T-helper 1 cell treated with Interleukin-12 subunit alpha and Interleukin-12 subunit beta and Interleukin-4 antibody, amounts not matched to agents 30 ng/mL and 1 ng/mL, for 36 hours (primary cell): ENCODE measurements around the gene RGL1. TPM values are rescaled to one million over a fixed set of nuclear protein-coding genes. Genes with fewer than 3 reads are reported as not detected.

ENCODE experiments used
- intact Hi-C: fragments of 100-400 bp; cut with micrococcal nuclease; formaldehyde crosslinking; loops from one replicate; pipeline ENCODE4 v1.15.1; 2024
- total RNA-seq: library from RNA; stranded (reverse); gene quantifications from 2 replicates; pipeline ENCODE4 v1.2.3, GENCODE V29; 2022

Gene RGL1
- total RNA-seq, 1 donor from 2014 or later = 5.4 TPM

- intact Hi-C loops = no loop called here
Observed at GRCh38 chr1:183863852-183864251, 58.9 kb downstream of the RGL1 start.

DNA sequence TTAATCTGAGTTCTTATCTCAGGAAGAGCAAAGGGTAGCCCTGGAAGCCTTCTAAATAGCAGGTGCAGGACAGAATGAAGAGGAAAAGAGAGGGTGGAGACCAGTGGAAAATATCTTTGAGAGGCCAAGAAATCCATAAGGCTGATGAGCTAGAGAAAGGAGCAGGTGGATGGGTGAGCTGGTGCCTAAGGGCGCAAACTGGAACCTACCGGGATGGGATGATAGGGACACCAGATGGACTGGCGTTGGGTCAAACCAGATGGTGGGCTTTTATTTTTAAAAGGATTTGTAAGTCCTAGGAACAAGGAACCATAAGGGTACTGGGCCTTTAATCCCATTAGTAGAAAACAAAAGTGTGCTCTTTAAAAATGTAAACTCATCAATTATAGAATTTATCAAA lies 59.7 kb downstream of the RGL1 start:
- intact Hi-C loops = no loop called here

DNA sequence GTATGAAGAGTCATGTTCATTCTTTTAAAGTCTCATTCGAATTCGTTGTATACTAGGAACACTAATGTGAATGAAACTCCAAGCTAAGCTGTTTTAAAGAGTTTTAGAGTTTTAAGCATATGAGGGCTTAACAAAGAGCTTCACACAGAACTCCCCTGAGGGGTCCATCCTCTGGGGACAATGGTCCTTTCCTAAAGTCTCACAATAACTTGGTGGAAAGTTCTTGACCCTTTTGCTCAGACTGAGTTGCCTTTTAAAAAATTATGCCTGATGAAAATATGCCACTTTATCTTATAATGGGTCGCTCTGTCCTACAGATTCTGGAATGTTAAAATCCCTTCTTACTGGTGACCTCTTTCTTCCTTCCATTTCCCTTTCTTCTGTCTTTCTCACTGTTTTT lies 64.3 kb downstream of the RGL1 start:
- intact Hi-C loops = no loop called here

DNA sequence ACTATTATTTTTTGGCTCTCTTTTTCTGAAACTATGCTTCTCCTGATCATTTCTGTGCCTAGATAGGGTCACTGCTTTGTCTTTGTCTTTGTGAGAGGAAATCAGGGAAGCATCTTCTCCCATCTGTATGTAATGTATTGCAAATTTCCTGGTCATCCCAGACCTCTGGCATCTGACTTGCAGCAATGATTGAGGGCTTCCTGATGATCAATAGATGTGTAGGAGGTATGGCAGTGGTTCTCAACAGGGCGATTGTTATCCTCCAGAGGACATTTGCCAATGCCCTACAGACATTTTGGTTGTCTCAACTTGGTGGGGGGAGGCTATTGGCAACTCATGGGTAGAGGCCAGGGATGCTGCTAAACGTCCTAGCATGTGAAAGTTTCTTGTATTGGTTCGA lies 64.7 kb downstream of the RGL1 start:
- intact Hi-C loops = no loop called here

GRCh38 chr1:183870351-183871077 lies 65.6 kb downstream of the RGL1 start:
- intact Hi-C loops = no loop called here

DNA sequence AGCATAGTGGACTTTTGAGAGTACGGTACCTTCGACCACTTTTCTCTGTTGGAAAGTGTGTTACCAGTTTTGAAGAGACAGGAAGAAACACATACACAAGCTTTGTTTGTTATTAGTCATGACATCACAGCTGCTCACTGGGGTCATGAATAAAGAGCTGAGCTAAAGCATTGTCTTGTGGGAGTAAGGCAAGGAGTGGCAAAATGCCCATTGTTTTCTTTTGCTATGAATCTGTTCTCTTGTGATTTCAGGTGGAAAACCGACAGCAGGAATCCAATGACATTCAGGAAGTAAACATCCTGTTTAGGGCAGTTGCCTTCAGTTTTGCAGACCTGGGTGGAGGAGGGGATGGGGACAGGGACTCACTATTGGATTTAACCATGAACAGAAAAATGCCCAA lies 66.2 kb downstream of the RGL1 start:
- intact Hi-C loops = no loop called here

DNA sequence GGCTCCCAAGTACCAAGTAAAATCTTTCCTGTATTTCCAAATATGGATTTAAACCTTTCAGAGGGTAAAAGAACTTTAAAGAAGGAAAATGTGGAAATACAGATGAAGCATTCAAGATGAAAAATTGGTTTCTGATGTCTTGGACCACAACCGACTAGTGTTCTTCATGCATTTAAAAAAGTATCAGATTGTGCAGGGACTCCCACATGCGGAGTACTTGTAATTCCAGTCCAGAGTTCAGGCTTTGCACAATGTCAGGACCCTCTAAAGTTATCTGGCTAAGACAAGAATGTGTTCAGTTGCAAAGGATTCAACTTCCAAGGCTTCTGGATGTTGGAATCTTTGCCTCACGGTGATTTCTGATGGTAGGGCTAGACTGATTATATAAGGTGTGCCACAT lies 66.7 kb downstream of the RGL1 start:
- intact Hi-C loops = no loop called here

- intact Hi-C loops = no loop called here
Observed at GRCh38 chr1:183872403-183872802, 67.5 kb downstream of the RGL1 start.

DNA sequence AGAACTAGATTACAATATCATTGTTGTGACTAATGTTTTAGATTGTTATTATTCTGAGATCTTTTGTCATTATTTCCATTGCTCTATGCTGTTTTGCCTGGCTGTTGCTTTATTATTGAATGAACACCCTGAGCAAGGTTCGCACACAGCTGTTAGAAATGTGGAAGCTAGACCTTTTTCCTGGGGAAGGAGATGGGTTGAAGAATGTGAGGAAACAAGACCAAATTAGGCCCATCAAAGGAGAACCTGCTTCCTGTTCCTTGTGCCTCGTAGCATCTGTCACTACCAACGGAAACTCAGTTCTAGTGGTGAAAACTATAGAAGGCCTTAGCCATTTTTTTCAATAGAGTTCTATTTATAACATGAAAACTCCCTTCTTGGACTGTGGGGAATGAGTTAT lies 68.7 kb downstream of the RGL1 start:
- intact Hi-C loops = loop anchor here (1.0 kb wide), 2 partner anchors 31 to 83 kb away; no protein-coding TSS in a partner anchor

- intact Hi-C loops = no loop called here
Observed at GRCh38 chr1:183876309-183876708, 71.4 kb downstream of the RGL1 start.

- intact Hi-C loops = no loop called here
Observed at GRCh38 chr1:183877053-183877720, 72.3 kb downstream of the RGL1 start.

- intact Hi-C loops = no loop called here
Observed at GRCh38 chr1:183879494-183879893, 74.6 kb downstream of the RGL1 start.

GRCh38 chr1:183879966-183880365 lies 75.0 kb downstream of the RGL1 start:
- intact Hi-C loops = no loop called here

DNA sequence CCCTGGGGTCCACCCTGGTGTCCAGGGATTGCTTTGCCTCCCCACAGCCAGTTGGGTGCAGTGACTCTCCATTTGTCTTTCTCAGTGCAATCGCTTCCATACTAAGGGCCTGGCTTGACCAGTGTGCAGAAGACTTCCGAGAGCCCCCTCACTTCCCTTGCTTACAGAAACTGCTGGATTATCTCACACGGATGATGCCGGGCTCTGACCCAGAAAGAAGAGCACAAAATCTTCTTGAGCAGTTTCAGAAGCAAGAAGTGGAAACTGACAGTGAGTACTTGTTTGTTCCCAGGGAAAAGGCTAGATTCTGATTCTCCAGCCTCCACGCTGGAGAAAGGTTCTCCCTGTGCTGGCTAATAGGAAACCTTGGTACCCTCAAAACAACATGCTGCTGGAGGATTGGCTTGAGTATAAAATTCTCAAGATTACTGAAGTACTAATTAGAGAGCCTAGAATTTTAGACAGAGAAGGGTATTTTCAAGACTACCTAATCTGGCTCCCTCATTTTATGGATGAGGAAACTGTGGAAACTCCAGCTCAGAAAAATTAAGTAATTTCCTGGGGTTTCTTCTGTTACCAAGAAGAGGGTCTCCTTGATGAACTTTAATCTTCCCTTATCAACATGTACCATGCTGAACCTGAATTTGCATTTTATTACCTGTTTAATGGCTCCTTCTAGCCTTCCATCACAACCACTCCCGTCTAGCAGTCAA lies 75.8 kb downstream of the RGL1 start:
- intact Hi-C loops = no loop called here

DNA sequence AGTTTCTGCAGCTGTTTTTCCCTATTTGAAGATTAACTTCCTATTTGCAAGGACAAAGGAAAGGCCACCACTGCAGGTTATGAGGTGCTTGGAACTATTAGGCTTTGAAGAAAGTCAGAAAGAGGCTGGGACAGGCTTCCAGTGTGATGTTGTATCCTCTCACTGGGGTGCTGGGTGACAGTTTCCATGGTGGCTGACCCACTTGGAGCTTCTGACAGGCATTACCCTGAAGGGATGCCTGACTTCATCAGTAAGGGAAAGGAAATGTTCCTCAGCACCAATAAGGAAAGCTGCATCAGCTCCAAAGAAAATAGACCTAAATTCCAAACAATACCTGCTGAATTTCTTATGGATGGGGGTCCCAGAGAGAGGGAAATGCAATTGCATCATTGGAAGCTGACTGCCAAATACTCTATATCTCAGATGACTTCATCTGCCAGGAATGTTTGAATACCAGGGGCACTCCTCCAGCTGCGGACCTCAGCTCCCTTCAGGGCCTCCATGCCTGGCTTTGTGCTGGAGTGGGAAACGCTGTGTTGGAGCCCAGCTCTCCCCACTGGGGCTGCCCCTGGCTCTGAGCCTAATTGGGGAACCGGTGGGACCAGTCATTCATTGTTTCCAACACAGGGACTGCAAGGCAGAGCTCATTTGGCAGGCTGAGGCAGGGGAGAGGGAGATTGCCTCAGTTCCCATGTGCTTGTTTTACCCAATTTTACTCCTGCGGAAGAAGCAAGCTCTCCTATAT lies 76.6 kb downstream of the RGL1 start:
- intact Hi-C loops = no loop called here

DNA sequence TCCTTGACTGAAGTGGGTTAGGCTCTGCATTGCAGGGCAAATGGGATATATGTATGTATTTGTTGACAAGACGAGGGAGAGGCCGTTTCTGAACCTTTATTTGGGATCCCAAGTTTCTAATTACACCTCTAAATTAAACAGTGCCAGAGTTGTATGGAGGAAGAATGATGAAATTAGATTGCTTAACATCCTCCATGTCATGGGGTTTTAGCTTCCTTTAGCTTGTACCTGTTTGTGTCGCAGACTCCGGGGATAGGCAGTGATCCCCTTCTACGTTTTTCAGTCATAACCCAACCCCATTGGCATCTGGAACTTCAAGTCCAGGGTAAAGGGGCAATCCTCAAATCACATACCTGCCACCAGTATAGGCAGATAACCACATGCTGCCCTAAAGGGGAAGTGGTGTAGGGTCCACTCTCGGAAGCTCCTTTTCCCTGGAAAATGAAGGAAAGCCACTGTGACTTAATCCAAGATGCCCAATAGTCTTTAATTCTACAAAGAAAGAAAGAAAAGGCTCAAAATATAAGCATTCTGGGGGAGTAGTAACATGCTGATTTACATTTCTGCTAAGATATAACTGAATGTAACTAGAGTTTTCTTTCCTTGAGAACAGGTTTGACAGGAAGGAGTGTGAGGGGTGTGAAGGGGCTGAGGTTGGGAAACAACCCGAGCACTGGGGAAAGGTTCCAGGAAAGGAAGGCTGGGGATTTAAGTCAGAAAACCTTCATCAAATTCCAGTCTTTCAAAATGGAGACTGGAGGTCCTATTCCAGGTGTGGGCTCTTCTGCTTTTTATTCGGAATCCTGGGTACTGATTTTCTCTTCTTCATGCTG lies 77.6 kb downstream of the RGL1 start:
- intact Hi-C loops = no loop called here

DNA sequence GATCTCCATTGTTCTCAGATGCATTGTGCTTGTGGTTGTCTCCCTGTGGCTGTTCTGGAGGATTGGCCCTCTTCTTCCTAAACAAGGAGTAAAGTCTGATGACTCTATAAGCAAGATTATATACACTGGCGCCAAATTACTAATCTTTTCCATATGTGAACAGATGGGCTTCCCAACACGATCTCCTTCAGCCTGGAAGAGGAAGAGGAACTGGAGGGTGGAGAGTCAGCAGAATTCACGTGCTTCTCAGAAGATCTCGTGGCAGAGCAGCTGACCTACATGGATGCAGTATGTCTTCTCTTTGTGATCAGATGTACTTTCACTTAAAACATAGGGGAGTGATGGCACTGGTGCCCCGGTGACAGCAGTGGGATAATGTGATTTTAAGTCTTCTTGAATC lies 78.7 kb downstream of the RGL1 start:
- intact Hi-C loops = no loop called here

GRCh38 chr1:183884526-183884925 lies 79.6 kb downstream of the RGL1 start:
- intact Hi-C loops = no loop called here

DNA sequence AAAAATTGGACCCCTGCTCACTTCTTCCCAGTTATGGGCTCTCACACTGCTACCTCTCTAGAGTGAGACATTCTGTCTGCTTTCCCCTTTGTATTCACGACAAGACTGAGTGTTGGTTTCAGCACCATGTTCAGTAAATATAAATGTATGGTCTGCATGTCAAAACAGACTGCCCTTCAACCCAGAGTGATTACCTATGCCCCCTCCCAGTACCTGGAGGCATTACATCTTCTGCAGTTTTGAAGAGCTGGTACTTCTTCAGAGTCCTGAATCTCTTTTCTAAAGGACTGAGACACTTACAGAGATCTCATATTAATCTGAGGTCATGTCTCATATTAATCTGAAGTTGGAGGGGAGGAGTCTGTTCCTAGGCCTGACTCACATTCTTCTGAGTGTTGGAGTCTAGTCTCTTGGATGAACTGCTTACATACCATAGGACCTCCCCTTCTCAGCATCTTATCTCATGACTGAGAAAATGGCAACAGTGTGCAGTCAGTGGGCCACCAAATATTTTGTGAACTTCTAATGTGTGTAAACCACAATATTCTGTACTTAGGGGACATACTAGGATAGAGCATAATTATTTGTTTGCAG lies 80.3 kb downstream of the RGL1 start:
- intact Hi-C loops = no loop called here

DNA sequence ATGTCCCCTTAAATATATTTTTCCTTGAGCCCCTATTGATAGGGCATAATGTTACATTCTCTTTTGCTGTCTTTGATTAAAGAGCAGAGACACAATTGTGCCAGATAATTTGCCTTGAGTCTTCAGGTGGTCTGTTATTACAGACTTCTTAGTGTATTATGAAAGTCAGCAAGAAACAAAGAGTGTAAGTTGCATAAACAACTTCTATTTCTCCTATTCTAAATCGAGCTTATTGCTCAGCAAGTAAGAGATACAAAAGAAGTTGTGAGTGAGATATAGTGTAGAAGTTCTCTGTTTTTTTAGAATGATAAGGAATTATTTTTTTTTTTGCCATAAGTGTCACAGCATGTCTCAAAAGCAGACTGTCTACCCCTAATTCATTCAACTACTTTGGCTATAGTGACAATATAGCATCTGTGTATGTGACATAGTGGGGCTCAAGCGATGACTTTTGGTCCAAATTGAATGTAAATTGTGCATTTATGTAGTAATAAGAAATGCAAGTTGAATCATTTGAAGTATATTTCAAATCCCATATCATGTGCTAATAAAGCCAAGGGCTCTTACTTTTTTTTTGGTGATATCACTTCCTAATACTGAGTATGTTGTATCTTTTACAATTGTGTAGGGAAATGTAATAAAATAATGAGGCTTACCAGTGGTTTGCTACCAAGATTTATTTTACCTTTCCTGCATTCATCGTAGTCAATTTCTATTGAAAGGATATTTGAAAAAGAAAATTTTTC lies 81.3 kb downstream of the RGL1 start:
- intact Hi-C loops = no loop called here
